Thyroid gland (tissue), 4 donors: ENCODE results near the gene EFL1.

Source experiments
- POLR2A ChIP-seq, 2 donors: fragments of 450-650 bp; IDR thresholded peaks; one replicate each; pipeline ENCODE4 v1.6.1; 2017; ENCODE audit warnings: antibody characterized with exemption in 2 of 2, mild to moderate bottlenecking in 2 of 2, moderate library complexity in 1 of 2
- TF ChIP-seq, protein P1 (sequence below), 6 experiments: fragments of 200-600 bp in 3 of 6; fragments of 450-650 bp in 3 of 6; sonication (generic) in 3 of 6; IDR thresholded peaks; one replicate each; pipeline ENCODE4 v1.5.1; 2016 to 2019; ENCODE audit warnings: antibody characterized with exemption in 6 of 6, mild to moderate bottlenecking in 2 of 6, inconsistent platforms in 1 of 6, moderate library complexity in 1 of 6

DNA sequence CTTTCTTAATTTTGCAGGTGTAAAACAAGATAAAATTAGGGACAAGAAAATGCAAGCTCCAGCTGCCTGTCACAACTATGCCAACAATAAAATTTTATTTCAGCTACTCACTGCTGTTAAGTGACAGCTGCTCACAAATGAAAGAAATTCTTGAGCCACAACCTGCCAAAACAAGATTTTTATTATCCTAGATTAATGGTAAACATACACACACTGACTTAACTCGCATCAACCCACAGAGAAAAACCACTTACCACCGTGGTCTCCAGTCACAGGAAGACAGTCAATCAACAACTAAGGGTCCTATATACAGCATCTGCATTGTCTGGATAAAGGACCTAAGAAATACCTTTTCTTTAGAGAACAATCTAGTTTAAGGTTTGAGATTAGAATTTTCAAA lies 31.3 kb downstream of the EFL1 start:
- TF ChIP-seq, protein P1, sequence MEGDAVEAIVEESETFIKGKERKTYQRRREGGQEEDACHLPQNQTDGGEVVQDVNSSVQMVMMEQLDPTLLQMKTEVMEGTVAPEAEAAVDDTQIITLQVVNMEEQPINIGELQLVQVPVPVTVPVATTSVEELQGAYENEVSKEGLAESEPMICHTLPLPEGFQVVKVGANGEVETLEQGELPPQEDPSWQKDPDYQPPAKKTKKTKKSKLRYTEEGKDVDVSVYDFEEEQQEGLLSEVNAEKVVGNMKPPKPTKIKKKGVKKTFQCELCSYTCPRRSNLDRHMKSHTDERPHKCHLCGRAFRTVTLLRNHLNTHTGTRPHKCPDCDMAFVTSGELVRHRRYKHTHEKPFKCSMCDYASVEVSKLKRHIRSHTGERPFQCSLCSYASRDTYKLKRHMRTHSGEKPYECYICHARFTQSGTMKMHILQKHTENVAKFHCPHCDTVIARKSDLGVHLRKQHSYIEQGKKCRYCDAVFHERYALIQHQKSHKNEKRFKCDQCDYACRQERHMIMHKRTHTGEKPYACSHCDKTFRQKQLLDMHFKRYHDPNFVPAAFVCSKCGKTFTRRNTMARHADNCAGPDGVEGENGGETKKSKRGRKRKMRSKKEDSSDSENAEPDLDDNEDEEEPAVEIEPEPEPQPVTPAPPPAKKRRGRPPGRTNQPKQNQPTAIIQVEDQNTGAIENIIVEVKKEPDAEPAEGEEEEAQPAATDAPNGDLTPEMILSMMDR (IDR thresholded peaks at IDR 0.05): no peak
- no peak for TF ChIP-seq POLR2A (IDR thresholded peaks at IDR 0.05)
